MCF 10A (cell line): ENCODE data around the gene CDK10. TPM values are rescaled to one million over a fixed set of nuclear protein-coding genes. Genes with fewer than 3 reads are reported as not detected.
A peak's percentile ranks its signal among the peaks of the same experiment; 100 is the strongest.
"Not testable (repeated sequence)": the region's sequence is repeated elsewhere in the genome, so short reads cannot be mapped to it uniquely, and the experiment has no call there.

ENCODE experiments used
- BruUV-seq: library from RNA; stranded (reverse); fragments of 400-500 nt; replicated peaks from 2 replicates; lab custom pipeline; 2021; lab: Mats Ljungman, UMichigan
- CTCF ChIA-PET: fragments of 300-600 bp; sonication (Branson Sonifier 250); formaldehyde crosslinking; extraction: SDS; loops from one replicate; lab custom pipeline; 2021; ENCODE audit warnings: antibody characterized with exemption, inconsistent platforms; lab: Yijun Ruan, JAX
- POLR2A ChIA-PET: fragments of 300-600, 350-650 bp; sonication (Branson Sonifier 250); formaldehyde crosslinking; extraction: SDS; loops from one replicate; lab custom pipeline; 2020; ENCODE audit warnings: antibody characterized with exemption, inconsistent platforms; lab: Yijun Ruan, JAX
- DNase-seq: peaks from one replicate; pipeline ENCODE4 v3.0.0-alpha.2; 2018; ENCODE audit not compliant: unreplicated experiment
- H3K27ac Mint-ChIP-seq: one replicate; pipeline ENCODE4 v1.8.0; 2022; ENCODE audit warnings: mild to moderate bottlenecking, low read depth, mixed read lengths; ENCODE audit not compliant: unreplicated experiment
- H3K27me3 Mint-ChIP-seq: one replicate; pipeline ENCODE4 v1.8.0; 2022; ENCODE audit warnings: mixed read lengths; ENCODE audit not compliant: insufficient read depth, unreplicated experiment
- H3K36me3 Mint-ChIP-seq: one replicate; pipeline ENCODE4 v1.8.0; 2022; ENCODE audit warnings: mild to moderate bottlenecking, moderate library complexity, mixed read lengths; ENCODE audit not compliant: insufficient read depth, unreplicated experiment
- H3K4me1 Mint-ChIP-seq: one replicate; pipeline ENCODE4 v1.8.0; 2022; ENCODE audit warnings: mixed read lengths; ENCODE audit not compliant: insufficient read depth, unreplicated experiment
- H3K4me3 Mint-ChIP-seq: one replicate; pipeline ENCODE4 v1.8.0; 2022; ENCODE audit warnings: mild to moderate bottlenecking, moderate library complexity, mixed read lengths; ENCODE audit not compliant: unreplicated experiment
- H3K9me3 Mint-ChIP-seq: one replicate; pipeline ENCODE4 v1.8.0; 2022; ENCODE audit warnings: mixed read lengths; ENCODE audit not compliant: unreplicated experiment
- CTCF ChIP-seq: fragments of 200-600 bp; IDR thresholded peaks from one replicate; pipeline ENCODE4 v1.8.0; 2022; ENCODE audit warnings: antibody characterized with exemption, mild to moderate bottlenecking; ENCODE audit not compliant: unreplicated experiment
- intact Hi-C: fragments of 100-400 bp; cut with micrococcal nuclease; formaldehyde crosslinking; loops from 2 replicates; pipeline ENCODE4 v1.14.1; 2022
- total RNA-seq: library from RNA; stranded (reverse); gene quantifications from 2 replicates; pipeline ENCODE4 v1.2.3, GENCODE V29; 2022

Gene CDK10
- total RNA-seq, 1 experiment from 2014 or later = 83.4 TPM

GRCh38 chr16:89668790-89669158, 17.7 kb upstream of the CDK10 start:
- no peaks in the 10 kb centered on the region for H3K27me3 Mint-ChIP-seq
- no peak overlapping the region for H3K4me3 Mint-ChIP-seq
- H3K4me1 Mint-ChIP-seq = no peaks in the 10 kb centered on the region
- intact Hi-C loops = no loop called here
- no peak for TF ChIP-seq CTCF
- POLR2A ChIA-PET = no interaction called here
- DNase-seq = no peak
- no TSS peak for BruUV-seq
- H3K36me3 Mint-ChIP-seq = no peaks in the 10 kb centered on the region
- no peak overlapping the region for H3K27ac Mint-ChIP-seq
- no peaks in the 10 kb centered on the region for H3K9me3 Mint-ChIP-seq
- CTCF ChIA-PET = interaction anchor here (0.7 to 1.2 kb wide), 3 partner anchors 10 to 85 kb away, joined by 3 to 4 read pairs (median 3); no protein-coding TSS in a partner anchor

GRCh38 chr16:89669755-89670154, 16.7 kb upstream of the CDK10 start:
- POLR2A ChIA-PET = interaction anchor here (1.3 to 1.8 kb wide), 2 partner anchors 11 to 19 kb away, joined by 3 to 21 read pairs; partner anchors contain the start of genes CHMP1A and SPATA33
- Mint-ChIP-seq H3K4me1 (no peaks in the 10 kb centered on the region), H3K4me3 (no peak overlapping the region), H3K9me3 (no peaks in the 10 kb centered on the region), H3K36me3 (no peaks in the 10 kb centered on the region), H3K27ac (no peak overlapping the region), H3K27me3 (no peaks in the 10 kb centered on the region)
- DNase-seq = no peak
- intact Hi-C loops = no loop called here
- CTCF ChIA-PET = no interaction called here
- no TSS peak for BruUV-seq
- no peak for TF ChIP-seq CTCF

GRCh38 chr16:89670496-89671431, 15.7 kb upstream of the CDK10 start:
- TF ChIP-seq CTCF = no peak
- DNase-seq = peak; percentile 51
- no peaks in the 10 kb centered on the region for H3K36me3 Mint-ChIP-seq
- no peak overlapping the region for H3K4me3 Mint-ChIP-seq
- H3K27ac Mint-ChIP-seq = peak overlapping the region; percentile 12
- intact Hi-C loops = no loop called here
- ChIA-PET POLR2A (interaction anchor here (0.6 to 2.8 kb wide), 6 partner anchors 11 to 109 kb away, joined by 3 to 21 read pairs (median 3); partner anchors contain the start of genes CDK10, CHMP1A and SPATA33), CTCF (interaction anchor here (0.6 to 1.1 kb wide), 5 partner anchors 22 to 194 kb away, joined by 3 read pairs; no protein-coding TSS in a partner anchor)
- no TSS peak for BruUV-seq
- H3K9me3 Mint-ChIP-seq = no peaks in the 10 kb centered on the region
- no peaks in the 10 kb centered on the region for H3K4me1 Mint-ChIP-seq
- H3K27me3 Mint-ChIP-seq = no peaks in the 10 kb centered on the region

GRCh38 chr16:89671565-89671964, 14.9 kb upstream of the CDK10 start:
- H3K4me1 Mint-ChIP-seq, H3K4me3 Mint-ChIP-seq, H3K36me3 Mint-ChIP-seq, intact Hi-C loops, H3K27ac Mint-ChIP-seq, H3K9me3 Mint-ChIP-seq, BruUV-seq, DNase-seq, H3K27me3 Mint-ChIP-seq: not testable (repeated sequence)
- ChIA-PET POLR2A (interaction anchor here (0.6 to 2.8 kb wide), 4 partner anchors 10 to 109 kb away, joined by 3 to 21 read pairs (median 8); partner anchors contain the start of genes CDK10, CHMP1A and SPATA33), CTCF (interaction anchor here (0.6 kb wide), 4 partner anchors 21 to 193 kb away, joined by 3 read pairs; no protein-coding TSS in a partner anchor)
